ENCODE measurements around the gene IGSF8. TPM values are rescaled to one million over a fixed set of nuclear protein-coding genes. Genes with fewer than 3 reads are reported as not detected.
A peak's percentile ranks its signal among the peaks of the same experiment; 100 is the strongest.

The IGSF8 gene
- total and polyA plus RNA-seq, 2 of the 8 experiments (the other 6 are each of a cell fraction or from before 2014, with no cell fraction given): 69.6 to 132 TPM

DNA sequence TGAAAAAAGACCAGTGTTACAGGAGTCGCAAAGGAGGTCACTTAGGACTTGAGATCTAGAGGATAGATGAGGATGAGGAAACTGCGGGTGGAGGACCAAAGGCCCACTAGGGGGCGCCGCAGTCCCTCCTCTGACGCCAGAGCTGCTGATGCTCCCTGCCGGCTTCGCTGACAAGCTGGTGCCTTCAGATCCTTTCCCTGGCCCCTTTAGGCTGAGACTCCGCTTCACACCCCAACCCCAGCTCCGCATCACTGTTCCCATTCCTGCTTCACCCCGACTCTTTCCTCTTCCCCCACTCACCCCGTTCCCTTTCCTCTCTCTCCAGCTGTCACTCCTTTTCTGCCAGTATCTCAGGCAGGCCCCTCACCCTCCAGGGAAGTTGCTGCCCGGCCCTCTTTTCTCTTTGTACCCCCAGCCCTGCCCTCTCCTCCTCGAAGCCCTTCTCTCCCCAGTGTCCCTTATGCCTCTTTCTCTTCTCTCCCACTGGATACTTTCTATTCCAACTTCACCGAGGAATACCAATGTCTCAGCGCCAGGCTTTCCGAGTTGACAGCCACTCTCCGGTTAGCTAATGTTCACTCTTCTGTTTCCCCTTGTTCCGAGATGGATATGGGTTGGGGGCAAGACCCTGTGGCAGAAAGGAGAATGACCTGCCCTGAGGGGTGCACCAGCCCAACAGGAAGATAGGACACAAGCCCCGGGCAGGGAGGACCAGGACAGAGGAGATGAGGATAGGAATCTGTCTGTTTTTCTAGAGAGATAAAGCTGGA, 12.5 kb downstream of the IGSF8 start (continued):
- TF ChIP-seq PHF8 (conservative IDR thresholded peaks at IDR 0.05; ENCODE audit: low read depth, low read length) (no peak), TCF12 (IDR thresholded peaks at IDR 0.05; ENCODE audit: low read depth, low read length) (no peak), SIN3A (conservative IDR thresholded peaks at IDR 0.05 in 1 of 2, IDR thresholded peaks at IDR 0.05 in 1 of 2; ENCODE audit: low read depth in 1 of 2, low read length in 2 of 2) (peak in 1 of 2 experiments; percentile 78; a peak in 2 of 4 replicates), FOSL1 (IDR thresholded peaks at IDR 0.05; ENCODE audit: insufficient read depth, low read depth, low read length) (no peak), KDM5A (IDR thresholded peaks at IDR 0.05; ENCODE audit: low read length) (no peak), HDAC2 (IDR thresholded peaks at IDR 0.05; ENCODE audit: borderline replicate concordance in 1 of 2, low read depth in 2 of 2, low read length in 2 of 2) (no peak), RBBP5 (IDR thresholded peaks at IDR 0.05; ENCODE audit: borderline replicate concordance, low read depth, low read length) (no peak), CBX5 (IDR thresholded peaks at IDR 0.05; ENCODE audit: low read depth, low read length) (no peak), POLR2A (IDR thresholded peaks at IDR 0.05; ENCODE audit: control extremely low read depth in 1 of 2, low read depth in 2 of 2, low read length in 2 of 2) (no peak), ATF3 (IDR thresholded peaks at IDR 0.05; ENCODE audit: insufficient read depth, low read depth, low read length) (0 out of 2 replicates have a peak, but pooled peaks have one; percentile 33), GABPA (IDR thresholded peaks at IDR 0.05; ENCODE audit: borderline replicate concordance, insufficient read depth, low read length) (no peak), BCL11A (IDR thresholded peaks at IDR 0.05; ENCODE audit: low read depth in 2 of 2, low read length in 2 of 2) (no peak), TEAD4 (IDR thresholded peaks at IDR 0.05; ENCODE audit: low read depth, low read length) (no peak), EP300 (IDR thresholded peaks at IDR 0.05; ENCODE audit: borderline replicate concordance in 1 of 2, low read depth in 2 of 2, low read length in 2 of 2) (no peak), GTF2F1 (IDR thresholded peaks at IDR 0.05; ENCODE audit: borderline replicate concordance, low read depth, low read length) (no peak), SP4 (IDR thresholded peaks at IDR 0.05; ENCODE audit: low read length) (no peak), NANOG (IDR thresholded peaks at IDR 0.05; ENCODE audit: insufficient read depth, low read depth, low read length, poor library complexity, severe bottlenecking) (no peak), USF2 (IDR thresholded peaks at IDR 0.05; ENCODE audit: low read length) (no peak)
- TF ChIP-seq, protein P1, sequence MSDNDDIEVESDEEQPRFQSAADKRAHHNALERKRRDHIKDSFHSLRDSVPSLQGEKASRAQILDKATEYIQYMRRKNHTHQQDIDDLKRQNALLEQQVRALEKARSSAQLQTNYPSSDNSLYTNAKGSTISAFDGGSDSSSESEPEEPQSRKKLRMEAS (IDR thresholded peaks at IDR 0.05): 0 out of 2 replicates have a peak, but pooled peaks have one; percentile 31

All from H1 (cell line).